Hypothalamus (tissue), 51 donors: ENCODE results near the gene BDH2.

Experiments used
- DNase-seq, 51 donors: peaks; one replicate each; lab custom pipeline; 2025; lab: John Stamatoyannopoulos, UW

BDH2 gene

DNA sequence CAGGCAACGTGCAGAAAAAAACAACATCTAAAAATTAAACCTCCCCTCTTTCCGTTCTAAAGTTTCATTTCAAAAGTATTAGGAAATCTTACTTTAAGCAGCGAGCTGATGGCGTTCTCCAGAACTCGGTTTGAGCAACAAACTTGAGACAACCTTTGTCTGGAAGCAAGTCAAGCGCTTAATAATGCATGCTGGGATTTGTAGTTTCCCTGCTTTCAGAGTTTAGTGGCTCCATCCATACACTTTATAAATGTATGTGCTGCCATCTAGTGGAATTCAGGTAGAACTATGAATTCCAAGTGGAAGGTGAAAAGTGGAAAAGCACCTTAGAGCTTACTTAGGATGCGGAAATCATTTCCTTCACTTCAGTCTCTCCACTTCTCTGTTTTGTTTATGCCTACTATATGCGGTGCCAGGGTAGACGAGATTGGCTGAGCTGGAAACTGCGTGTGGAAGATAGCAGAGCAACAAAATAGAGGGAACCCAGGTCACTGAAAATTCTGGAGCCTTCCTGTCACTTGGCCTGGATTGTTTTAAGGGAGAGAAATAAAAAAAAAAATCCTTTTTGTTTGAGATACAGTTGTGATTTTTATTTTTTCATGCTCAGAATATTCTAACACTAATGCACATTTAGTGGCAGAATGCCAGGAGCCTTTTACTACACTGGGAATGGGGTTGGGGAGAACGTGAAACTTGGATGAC lies at the start of gene BDH2:
Gene BDH2 (minus strand): TSS at position 144 of the 702 bp plus-strand sequence. CDS start 3,580 bp downstream, outside the sequence.
- DNase-seq = peak in 20 of 51 donors; percentile 2 to 77 (median 20)

DNA sequence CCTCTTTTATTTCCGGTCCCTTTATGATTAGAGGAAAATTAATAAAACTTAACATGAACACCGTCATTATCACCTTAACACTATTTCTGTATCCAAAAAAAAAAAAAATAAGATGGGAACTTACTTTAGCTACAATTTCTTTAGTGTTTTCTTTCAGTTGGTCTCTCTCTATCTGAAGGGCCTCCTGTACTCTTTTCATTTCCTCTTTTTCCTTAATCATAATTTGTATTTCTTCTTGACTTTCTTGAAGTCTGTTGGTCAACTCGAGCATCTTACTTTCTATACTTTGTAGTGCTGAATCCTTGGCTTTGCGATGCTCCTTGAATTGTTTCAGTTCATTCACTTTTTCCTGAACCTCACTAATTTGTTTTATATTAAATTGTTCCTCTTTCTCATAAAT lies 45.3 kb upstream of the BDH2 start:
- no peak for DNase-seq

- no peak for DNase-seq
Measured at GRCh38 chr4:103137446-103137827, 37.8 kb upstream of the BDH2 start.

DNA sequence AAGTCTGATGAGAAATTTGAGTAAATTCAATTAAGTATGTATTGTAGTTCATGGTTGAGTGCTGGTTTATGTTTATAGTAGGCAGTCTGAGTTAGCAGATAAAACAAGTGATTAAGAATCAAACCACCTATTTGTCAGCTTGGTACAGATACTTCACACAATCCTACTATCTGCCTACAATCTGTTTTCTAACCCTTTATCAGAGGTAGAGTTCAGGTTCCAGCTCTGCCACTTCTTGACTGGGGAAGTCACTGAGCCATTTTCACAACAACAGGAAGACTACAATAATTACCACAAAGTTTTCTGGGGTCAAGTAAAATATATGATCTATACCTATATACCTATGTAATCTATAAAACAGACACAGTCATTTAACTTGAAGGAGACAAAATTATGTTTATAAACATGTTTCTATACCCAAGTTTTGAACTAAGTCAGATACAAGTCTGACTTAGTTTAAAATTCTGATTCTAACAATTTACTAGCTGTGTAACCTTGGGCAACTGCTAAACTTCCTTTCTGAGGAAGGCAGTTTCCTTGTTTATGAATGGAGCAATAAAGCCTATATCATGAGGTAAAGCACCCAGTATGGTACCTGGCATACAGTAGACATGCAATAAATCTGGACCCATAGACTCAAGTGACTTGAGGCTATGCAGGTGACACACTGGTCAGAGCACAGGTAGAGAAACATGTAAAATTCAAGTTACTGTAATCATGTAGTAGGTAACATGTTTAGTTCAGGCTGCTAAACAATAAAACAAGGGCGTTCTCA lies 37.2 kb upstream of the BDH2 start:
- no peak for DNase-seq

- no peak for DNase-seq
Measured at GRCh38 chr4:103129174-103129573, 29.5 kb upstream of the BDH2 start.

GRCh38 chr4:103126126-103126525 lies 26.5 kb upstream of the BDH2 start:
- DNase-seq = no peak

DNA sequence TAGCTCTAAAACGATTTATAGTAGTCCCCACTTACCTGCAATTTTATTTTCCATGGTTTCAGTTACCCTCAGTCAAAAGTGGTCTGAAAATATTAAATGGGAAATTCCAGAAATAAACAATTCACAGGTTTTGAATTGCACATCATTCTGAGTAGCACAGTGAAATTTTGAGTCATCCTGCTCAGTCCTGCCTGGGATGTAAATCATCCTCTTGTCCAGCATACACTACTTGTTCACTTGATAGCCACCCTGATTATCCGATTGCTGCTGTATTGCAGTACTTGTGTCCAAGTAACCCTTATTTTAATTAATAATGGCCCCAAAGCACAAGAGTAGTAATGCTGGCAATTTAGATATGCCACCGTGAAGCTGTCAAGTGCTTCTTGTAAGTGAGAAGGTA lies 23.5 kb upstream of the BDH2 start:
- no peak for DNase-seq

- no peak for DNase-seq
Measured at GRCh38 chr4:103118166-103118565, 18.5 kb upstream of the BDH2 start.

DNA sequence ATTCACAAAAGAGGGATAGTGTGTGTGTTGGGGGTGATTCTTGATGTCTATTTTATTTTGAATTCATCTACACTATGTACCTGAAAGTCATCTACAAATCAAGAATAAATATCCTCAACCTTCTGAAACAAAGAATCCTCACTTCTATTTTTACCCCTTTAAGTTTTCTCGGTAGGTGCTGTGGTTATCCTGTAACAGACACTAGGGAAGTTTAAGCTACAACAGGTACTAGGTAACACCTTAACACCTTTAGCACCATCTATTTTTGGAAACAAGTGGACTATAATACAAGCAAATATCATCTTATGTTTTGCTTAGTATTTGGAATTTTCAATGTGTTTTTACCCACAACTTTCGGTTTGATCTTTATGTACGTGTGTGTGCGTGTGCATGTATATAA lies 12.0 kb upstream of the BDH2 start:
- DNase-seq = no peak

- DNase-seq = no peak
Measured at GRCh38 chr4:103108542-103108941, 8.9 kb upstream of the BDH2 start.

DNA sequence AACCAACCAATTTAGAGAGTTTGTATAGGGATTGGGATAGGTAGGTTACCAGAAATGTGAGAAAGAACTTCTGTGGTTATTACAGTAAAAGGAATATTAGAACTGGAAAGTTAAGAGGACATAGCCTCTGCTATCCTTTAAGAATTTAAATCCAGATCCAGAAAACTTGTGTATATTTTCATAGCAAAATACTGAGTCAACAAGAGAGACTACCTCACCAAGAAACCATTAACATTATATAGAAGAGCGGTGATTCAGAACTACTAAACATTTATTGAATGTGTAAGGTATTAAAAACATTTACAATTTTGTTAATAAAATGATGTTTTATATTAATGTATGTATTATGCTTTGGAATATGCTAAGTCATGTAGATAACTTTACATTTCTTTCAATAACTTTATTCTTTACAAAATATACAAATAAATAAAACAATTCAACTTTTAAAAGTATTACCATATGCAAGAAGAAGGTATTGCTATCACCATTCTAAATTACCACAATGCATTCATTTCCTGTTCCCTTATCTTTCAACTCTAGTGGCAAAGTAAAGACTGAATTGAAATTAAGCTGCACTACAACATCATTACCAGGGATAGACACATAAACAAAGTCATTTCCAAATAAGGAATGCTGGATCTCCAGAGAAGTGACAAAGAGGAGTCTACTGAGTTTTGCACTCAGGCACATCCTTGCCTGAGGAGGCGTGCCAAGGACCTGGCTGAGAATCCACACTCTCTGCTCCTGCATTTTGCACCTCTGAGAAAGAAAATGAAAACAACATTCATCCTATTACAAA lies 6.1 kb upstream of the BDH2 start:
- DNase-seq = no peak

GRCh38 chr4:103104886-103105285 lies 5.3 kb upstream of the BDH2 start:
- DNase-seq = no peak

DNA sequence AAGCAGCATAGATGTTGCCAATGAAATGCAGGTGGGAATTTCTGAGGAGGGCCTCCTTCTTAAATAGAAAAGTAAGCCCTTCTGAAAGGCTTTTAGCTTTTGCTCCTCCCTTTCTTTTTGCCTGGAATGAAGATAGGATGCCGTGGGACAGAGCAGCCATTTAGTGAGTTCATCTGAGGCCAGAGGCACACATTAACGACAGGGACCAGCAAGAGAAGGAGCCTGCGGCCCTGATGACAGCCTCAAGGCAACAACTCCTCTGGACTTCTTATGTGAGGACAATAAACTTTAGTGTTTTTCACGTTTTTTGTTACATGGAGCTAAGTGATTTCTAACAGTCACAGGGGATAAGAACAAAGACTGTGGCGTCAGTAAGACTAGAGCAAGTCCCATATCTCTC lies 1.1 kb upstream of the BDH2 start:
- no peak for DNase-seq

GRCh38 chr4:103098756-103099440 lies 736 bp downstream of the BDH2 start:
- DNase-seq = peak in 1 of 51 donors; percentile 46

DNA sequence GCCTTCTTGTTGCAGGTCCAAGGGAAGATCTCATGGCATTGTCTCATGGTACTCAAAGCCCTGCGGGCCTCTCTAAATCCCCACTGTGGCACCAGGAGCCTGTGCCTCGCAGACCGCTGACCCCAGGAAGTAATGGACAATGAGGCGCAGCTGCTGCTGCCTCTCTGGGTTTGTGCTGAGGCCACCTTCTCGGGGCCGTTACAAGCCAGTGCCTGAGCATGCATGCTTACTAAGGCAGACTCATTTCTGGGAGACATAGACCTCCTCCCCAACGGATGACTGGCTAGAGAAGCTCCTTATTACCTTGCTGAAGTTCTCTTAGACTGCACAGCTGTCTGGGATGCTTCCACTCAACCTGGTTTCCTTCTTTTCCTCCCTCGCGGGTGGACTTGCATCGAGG lies 1.3 kb downstream of the BDH2 start:
- DNase-seq = peak in 2 of 51 donors; percentile 6 to 7

- no peak for DNase-seq
Measured at GRCh38 chr4:103097112-103097511, 2.5 kb downstream of the BDH2 start.

- peak in 2 of 51 donors; percentile 27 to 47 for DNase-seq
Measured at GRCh38 chr4:103095080-103095479, 4.6 kb downstream of the BDH2 start.

DNA sequence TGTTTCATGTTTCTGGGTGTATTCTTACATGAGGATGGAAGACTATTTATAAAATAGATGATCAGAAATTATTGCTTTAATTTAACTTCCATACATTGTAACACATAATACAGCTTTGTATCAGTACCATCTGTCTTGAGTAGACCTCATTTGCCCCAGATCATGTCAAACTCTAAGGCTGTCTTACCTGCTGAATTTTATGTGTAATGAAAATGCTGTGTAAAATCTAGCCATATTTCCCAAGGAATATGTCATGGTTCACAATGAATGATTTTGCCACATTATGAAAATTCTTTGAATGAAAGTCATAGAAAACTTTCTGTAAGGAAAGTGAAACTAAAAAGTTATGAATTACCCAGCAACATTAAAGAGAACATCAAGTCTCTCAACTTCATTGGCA lies 7.4 kb downstream of the BDH2 start:
- DNase-seq = no peak

- peak in 16 of 51 donors; percentile 7 to 78 (median 30) for DNase-seq
Measured at GRCh38 chr4:103091601-103092223, 7.9 kb downstream of the BDH2 start.

DNA sequence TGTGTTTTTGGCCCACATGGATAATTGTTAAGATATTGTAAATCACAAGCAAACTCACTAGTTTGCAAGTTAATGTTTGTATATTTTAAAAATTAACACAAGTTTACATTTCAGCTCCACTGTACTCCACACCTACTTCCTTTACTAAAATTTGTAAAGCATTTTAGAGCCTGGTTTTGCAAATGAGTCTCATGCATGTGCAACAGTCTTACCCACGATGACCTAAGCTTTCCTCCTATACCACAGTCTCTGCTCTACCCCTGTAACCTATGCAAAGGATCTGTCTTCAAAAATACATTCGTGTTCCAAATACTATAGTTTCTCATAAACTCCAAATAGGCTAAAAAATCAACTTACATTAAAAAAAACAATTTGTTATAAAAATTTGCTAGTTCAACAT lies 10.2 kb downstream of the BDH2 start:
- no peak for DNase-seq
